Activated CD4-positive, alpha-beta T cell treated with anti-CD3 and anti-CD28 coated beads, Interleukin-2, amount 50 U/mL, for 48 hours (primary cell): Measurements from ENCODE around the gene EZR.
A peak's percentile ranks its signal among the peaks of the same experiment; 100 is the strongest.

Source experiments
- DNase-seq, 2 experiments: peaks; one replicate each; pipeline ENCODE4 v3.0.0-alpha.2; 2020

The EZR gene

DNA sequence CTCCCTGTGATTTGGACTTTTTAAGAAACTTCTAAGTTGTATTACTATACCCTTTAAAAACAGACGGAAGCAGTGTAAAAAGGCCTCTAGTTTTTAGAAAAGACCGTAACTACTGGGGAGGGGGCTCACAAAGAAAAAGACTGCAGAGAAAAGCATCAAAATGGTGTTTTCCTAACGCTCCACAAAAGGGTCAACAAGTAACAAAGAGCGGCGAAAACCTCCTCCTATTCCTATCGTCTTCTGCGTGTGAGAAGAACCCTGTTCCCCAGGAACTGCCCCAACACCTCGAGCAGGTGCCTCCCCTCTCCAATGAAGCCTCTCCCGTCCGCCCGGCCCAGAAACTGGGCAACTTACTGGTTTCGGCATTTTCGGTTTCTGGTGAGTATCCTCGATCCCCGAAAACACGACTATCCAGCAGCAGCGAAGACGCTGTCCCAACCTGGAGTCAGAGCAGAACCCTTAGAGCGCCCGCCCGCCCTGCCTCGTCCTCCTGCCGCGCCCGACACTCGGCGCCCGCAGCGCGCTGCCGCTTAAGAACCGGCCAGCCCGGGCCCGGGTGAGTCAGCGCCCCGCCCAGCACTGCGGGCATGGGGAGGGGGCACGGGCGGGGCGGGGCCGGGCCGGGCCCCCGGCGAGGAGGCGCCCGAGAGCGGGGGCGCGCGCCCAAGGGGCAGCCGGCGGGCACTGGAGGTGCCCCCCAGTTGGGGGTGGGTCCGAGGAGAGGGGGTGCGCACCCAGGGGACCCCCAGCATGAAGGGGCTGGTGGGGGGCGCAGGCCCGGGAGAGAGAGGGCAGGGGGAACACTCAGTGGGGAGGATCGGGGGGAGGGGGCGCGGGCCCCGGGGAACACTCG, 1.2 kb downstream of the EZR start:
- DNase-seq = peak; percentile 82 to 84

DNA sequence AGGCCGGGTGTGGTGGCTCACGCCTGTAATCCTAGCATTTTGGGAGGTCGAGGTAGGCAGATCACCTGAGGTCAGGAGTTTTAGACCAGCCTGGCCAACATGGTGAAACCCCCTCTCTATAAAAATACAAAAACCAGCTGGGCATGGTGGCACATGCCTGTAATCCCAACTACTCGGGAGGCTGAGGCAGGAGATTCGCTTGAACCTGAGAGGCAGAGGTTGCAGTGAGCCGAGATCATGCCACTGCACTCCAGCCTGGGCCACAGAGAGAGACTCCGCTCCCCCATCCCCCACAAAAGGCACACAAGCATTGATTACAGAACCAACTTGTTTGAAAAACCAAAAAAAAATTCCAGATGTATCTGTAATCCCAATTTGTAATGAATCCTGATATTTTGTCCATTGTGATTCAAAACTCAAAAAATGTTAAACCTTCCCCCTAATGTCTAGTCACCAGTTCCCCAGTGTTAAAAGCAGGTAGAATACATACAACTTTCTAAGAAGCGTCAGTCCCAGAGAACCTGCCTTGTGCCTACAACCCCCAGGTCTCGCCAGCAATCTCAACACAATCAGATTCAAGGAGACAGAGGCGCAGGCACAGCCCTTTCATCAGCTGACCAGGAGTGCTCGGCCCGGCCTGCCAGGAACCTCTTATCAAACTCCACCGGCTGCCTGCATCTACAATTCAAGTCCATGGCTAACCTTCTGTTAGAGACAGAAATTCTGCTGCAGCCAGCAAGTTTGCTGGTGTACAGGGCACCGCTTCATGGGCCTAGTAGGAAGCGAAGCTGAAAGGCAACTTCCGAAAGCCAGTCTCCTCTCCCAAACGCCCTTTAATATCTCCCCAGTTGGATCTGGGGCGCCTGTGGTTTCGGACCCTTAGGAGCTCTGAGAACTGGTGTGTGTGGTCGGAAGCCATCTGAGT, 2.1 kb downstream of the EZR start:
- DNase-seq = peak in 1 of 2 experiments; percentile 41

DNA sequence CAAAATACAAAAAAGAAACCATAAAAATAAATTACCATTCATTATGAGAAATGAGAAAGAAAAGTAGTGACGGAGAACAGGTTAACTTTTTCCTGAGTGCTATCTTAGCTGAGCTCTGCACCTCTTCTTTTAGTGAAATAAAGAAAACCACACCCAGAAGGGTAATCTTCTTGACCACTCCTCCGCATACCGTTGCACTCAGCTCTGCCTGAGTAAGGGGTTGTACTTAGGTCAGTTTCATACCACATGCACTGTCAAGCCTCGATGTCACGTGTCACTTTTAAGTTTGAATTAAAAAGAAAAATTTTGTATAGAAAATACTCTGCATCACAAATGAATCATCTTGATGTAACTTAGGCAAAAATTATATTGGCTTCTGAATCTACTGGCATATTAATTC, 2.8 kb downstream of the EZR start:
- DNase-seq = peak in 1 of 2 experiments; percentile 47

DNA sequence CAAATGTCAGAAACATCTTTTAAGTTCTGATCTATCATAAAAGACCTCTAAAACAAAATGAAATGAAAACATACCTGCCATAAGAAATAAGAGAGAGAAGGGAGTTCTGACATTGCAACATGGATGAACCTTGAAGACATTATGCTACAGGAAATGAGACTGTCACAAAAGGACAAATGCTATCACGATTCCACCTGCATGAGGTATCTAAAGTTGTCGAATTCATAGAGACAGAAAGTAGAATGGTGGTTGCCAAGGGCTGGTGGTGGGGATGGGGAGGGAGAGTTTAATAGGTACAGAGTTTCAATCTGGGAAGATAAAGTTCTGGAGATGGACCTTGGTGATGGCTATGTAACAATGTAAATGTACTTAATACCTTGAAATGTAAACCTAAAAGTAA, 3.3 kb downstream of the EZR start:
- no peak for DNase-seq

DNA sequence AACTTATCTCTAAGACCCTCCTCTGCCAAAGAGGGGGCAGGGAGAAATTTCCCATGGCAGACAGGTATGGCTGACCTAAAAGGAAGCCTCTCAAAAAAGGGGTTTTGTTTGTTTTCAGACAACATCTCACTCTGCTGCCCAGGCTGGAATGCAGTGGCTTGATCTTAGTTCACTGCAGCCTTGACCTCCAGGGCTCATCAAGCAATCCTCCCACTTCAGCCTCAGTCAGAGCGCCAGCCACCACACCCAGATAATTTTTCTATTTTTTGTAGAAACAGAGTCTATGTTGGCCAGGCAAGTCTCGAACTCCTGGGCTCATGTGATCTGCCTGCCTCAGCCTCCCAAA, 3.8 kb downstream of the EZR start:
- DNase-seq = no peak

DNA sequence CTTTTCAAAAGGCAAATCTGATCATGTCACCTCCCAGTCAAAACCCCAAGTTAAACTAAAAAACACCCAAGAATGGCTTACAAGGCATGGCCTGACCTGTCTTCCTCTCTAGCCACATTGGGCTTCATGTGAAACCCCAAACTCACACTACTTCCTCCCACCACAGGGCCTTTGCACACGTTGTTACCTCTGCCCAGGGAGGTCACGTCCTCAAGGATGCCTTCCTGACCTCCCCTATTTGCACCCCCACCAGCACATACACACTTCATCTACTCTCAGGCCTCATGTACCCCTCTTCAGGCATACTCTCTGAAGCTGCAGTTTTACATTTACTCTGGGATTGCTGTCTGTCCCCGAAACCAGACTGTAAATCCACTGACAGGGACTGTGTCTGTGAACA, 6.1 kb downstream of the EZR start:
- DNase-seq = no peak

DNA sequence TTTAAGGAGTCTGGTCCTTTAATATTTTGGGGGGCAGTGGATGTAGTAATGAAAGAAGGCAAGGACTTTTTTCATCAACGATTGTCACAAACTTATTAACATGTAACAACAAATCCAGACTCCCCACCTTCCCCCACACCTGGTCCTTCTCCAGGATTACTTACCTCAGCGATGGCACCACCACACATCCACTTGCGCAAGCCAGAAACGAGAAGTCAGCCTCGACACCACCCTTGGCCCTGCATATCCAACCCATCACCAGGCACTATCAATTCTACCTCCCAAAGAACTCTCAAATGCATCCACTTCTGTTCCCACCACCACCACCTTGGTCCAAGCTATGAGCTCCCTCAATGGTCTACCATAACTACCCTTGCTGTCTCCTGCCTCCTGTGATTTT, 6.6 kb downstream of the EZR start:
- DNase-seq = no peak

DNA sequence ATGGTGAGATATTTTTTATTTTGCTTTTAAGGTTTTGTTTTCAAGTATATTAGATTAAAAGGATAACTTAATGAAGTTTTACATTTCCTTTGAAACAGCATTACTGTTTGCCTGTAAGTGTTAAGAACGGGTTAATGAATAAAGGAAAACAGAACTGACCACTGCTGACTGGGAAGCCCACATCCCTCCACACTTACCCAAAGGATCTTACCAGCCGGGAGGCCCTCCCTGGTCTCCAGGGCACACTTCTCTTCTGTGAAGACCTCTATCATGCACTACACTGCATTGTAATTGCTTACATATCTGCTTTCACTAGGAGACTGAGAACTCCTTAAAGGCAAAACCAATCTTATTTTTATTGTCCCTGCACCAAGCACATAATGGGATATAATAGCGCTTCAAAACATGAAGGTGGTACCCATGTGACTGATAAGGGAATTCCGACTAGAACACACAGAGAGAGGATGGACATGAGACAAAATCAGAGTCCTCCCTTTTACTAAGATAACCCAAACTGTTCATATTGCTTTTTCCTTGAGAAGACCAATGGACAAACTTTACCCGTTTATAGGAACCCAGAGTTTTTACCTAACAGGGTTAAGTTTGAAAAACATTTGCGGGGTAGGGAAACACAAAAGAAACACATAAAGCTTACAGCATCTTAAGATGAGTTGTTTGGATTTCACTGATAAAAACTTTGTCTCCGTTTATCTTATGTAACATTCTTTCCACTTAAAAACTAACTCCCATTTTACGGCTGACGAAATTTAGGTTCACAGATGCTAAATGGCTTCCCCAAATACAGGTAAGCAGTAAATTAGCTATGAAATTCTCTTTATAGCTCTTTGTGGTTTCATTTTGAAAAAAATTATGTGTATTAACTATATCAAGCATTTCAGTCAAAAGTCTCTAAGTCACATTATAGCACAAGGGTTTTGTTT, 8.7 kb downstream of the EZR start:
- DNase-seq = no peak

DNA sequence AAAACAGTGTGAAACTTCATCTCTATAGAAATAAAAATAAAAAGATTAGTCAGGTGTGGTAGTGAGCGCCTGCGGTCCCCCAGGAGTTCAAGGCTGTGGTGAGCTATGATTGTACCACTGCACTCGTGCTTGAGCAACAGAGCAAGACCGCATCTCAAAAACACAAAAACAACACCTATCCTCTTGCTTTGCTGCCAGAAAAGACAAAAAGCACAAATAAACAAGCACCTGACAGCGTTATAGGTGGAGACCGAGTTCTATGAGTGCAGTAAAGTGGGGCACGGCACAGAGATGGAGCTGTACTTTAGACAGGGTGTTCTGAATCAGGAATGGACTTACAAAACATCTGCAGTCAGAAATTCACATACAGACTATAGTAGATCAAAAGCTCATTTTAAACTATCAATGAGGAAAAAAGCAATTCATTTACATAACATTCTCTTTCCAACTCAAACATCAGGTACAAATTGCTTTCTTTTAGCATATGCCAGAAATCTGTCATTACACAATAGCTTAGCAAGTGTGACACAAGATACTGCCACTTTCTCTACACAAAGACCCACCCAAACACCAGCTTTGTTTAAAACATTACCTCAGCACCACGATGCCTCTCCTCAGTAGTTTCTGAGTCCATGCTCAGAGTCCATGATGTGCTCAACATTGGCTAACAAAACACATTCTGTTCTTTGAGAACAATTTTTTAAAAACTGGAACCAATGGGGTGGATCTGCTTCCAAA, 10.1 kb downstream of the EZR start:
- DNase-seq = no peak

DNA sequence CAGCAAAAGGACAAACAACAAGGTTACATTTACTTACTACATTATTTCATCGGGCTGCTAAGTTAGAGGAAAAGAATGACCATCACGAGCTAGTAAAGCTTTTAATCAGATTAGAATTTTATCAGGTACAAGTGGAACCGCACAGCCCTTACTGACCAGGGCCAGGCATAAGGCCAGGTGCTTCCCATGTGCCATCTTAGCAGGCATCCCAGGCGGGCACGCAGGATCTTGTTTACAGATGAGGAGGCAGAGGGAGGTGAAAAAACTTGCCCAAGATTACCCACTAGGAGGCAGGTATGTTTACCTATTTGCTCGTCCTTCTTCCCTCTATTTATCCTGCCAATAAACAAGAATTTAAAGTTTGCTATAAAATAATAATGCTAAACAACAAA, 10.7 kb downstream of the EZR start:
- DNase-seq = no peak

DNA sequence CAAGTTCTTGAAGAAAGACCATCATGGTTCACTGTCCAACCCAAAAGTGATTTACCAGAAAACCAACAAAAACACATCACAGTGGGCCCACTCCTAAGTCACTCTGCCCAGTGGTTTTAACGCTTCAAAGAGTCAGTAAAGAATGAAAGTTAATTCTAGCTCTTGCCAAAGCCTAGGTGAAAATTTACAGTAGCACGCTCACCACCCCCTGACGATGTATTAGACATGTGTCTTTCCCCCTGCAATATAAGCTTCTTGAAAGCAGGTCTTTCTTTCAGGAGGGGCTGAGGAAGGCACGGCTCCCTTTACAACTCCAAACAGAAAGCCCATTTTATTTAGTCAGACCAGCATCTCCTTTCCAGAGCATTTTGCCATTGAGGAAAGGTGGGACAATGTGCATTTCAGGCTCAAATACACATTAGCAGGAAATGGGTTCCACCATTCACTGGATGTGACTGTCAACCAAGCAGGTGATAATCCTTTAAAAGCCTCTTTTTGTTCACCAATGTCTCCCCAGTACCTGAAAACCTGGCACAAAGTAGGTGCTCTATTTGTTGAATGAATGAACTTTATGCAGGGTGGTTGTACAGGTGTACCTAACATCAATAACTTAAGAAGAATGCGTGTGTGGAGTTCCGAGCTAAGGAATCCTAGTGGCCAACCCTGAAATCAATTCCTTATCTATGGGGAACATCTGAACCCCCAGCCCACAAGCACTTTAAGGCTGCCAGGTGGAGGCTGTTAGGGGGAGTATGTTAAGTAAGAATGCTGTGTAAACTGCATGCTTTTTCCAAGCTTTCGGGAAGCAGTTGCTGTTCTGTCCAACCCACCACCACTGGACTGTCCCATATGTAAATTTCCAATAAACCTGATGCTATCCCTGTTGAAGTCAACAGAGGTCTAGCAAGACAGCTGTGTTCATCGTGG, 11.4 kb downstream of the EZR start:
- no peak for DNase-seq

DNA sequence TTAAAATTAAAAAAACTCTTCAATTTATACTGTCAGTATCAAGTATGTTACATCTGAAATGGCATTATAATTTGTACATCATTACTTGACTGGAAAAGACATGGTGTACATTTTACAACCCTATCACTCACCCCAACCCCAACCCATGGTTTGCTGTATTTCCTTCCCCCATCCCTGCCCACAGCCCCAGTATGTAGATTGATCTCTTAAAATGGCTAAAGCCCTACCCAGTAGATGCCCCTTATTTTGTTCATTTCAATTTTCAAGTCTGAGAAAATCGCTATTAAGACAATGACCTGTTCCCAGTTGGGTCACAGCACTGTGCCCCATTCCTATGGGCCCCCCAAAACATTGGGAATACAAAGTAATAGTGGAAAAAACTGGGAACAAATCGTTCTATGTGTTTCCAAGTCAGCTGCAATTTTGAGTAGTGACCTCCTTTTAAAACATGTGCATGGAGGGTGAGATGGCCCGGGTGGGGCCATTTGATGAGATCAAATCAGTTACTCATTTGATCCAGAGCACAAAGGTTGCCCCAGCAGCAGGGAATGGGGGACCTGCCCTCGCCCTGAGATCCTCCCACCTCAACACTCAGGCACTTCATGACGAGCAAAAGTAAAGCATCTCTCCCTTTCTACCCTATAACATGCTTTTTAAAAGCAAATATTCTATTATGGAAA, 13.3 kb downstream of the EZR start:
- no peak for DNase-seq

DNA sequence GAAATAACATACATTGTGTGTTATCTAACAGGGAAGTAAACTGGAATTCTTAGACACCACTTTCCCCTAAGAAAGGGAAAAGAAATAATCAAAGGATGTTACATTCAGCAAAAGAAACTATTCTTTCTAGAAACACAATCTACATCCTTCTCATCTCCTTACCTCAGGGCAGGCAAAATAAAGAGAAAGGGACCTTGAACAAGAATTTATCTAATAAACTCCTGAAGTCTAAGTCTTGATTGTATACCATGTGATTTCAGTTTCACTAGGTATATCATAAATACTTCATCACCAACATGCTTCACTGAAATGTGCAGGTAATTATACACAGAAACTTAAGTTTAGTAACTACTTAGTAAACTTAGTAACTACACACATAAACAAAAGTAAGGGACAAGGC, 15.0 kb downstream of the EZR start:
- DNase-seq = no peak

DNA sequence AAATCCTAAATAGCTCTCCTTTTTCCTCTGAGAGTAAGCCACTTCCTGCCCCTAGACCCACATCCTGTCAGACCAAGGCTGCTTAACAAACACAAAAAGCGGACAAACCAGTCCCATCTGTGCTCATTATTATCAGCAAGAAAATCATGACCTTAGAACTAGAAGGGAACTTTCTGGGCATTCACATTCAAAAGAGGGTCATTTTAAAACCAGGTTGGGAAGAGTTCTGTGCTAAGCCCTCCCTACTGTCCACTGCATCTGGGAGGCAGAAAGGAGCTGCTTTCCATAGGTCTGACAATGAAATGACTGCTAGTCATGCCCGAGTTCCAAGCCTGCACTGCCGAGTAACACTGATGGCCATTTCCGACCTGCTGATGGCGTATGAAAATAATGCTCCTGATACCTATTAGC, 15.4 kb downstream of the EZR start:
- DNase-seq = no peak

DNA sequence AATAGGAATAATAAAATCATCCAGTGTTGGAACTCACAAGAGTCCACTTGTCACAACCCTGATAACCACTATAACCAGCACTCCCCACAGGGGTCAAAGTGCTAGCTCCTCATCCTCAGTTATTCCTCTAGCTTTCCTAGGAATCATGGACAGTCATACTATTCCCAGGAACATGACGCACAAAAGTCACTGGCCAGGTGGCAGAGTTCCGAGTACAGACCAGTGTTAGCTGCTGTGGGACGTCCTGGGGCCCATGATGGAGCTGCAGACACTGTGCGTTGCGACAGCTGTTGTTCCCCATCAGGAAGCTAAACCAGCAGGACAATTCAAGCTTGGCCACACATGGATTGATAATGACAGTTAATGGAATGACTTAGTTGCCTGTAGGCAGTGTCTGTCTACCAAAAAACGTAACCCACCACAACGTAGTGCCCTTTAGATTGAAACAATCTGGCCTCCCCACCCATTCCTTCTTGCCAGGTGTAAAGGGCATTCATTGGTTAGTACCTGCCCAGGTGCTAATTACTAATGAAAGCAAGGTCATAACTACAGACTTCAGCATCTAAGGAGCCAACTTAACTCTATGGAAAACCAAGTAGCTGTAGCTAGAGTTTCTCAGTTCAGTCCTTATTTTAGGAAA, 17.4 kb downstream of the EZR start:
- no peak for DNase-seq

DNA sequence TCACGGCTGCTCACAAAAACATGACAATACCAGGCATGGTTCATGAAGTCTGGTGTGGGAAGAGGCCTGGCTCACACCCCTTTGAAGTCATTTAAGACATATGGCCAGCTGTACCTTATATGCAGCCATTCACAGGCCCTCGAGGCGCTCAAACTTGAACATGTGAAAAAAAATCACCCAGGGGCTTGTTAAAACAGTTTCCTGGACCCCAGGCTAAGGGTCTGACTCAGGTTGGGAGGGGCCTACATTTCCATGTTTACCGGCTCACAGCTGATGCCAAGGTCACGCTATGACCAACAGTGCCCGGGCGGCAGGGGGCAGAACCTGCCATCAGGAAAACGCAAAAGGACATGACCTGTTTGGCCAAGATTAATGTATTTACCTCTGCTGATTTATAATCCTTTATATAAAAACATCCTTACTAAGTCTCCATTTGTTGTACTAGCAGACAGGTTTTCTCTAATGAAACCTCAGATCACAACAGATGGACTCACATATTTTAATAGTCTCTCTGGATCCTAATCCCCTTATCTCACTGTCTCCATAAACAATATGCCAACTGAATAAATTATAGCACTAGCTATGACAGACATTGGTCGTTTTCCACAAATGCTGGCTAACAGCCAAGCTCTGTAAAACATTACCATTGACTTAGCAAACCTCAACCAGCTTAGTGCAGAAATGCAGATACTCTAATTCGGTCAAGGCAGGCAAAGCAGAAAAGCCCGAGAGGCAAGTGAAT, 19.9 kb downstream of the EZR start:
- DNase-seq = no peak

DNA sequence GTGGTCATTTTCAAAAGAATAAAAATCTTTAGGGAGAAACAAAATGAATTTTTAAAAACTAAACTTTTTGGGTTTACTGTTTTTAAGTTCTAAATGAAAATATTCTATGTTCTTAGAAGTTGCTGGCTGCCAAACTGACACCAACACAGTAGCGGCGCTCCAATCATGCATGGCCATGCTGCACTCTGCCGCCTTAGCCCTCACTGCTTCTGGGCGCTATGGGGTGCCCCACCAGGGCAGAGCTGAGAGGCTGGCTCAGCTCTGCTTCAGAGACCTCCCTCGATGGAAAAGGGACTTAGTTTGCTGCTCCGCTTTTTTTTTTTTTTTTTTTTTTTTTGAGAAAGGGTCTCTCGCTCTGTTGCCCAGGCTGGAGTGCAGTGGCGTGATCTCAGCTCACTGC, 20.9 kb downstream of the EZR start:
- no peak for DNase-seq

DNA sequence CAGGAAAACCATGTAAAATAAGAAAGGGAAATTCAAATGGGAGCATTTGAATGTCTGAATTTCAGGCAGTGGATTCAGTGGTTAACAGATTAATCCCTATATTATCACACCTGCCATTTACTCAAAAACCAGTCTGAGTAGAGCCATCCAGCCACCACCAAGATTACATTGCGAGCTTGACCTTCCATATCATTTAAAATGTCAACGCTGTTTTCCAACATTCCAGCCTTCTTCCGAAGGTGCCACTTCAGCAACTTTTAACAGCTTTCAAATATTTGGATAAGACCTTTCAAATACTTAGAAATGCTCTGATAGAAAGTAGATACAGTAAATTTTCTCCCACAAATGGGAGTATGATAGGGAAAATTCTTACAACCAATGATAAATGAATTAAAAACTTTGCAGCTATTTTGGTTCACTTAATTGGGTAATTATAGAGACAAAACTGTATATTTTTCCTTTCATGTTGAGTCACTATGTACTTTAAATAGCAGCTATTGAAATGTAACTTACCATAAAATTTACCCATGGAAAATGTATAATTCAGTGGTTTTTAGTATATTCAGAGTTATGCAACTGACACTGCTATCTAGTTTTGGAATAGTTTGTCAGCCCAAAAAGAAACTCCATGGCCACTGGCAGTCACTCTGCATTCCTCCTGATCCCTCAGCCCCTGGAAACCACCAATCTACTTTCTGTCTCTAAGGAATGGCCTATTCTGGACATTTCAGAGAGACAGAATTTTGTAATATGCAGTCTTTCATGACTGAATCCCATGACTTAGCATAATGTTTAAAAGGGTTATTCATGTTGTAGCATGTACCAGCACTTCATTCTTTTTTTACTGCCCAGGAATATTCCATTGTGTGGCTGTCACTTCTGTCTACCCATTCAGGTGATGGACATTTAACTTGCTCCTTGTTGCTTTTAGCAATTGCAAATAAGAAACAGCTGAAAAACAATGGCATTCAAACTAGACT, 21.5 kb downstream of the EZR start:
- DNase-seq = no peak
